T1000 (cell line): ENCODE results near the gene TOM1L2.
"Not testable (repeated sequence)": the region's sequence is repeated elsewhere in the genome, so short reads cannot be mapped to it uniquely, and the experiment has no call there.

ENCODE experiments used
- DNase-seq: peaks from one replicate; lab custom pipeline; 2025; ENCODE audit warnings: mixed read lengths; lab: John Stamatoyannopoulos, UW

The TOM1L2 gene

DNA sequence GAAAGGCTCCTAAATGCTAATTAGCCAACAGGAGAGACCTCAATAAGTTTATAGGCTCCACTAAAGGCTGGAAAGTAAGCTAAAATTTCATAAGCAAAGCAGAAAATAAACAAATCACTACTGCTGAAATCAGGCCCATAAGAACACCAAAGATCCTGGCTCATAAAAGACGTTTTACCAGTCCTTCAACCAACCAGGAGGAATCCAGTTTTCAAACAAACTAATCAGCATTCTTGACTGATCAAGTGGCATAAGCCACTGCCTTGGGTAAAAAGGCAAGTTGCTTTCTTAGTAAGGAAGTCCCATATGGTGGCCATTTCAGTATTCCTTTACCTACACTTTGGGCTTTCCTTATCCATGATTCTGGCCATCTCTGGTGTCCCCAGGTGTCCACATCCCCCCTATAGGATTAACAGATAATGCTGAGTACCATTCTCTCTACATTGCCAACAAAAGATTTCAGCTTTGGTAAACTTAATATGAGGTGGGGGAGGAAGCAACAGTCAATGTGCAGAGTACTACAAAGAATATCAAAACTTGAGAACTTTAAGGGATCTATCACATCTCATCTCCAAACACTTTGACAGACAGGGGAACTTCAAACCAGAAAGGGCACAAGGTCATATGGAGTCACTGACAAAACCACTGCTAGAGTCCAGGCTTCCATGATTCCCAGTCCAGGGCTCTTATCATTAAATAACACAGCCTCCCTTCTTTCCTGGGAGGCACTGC lies 1.3 kb downstream of the TOM1L2 start:
- no peak for DNase-seq

DNA sequence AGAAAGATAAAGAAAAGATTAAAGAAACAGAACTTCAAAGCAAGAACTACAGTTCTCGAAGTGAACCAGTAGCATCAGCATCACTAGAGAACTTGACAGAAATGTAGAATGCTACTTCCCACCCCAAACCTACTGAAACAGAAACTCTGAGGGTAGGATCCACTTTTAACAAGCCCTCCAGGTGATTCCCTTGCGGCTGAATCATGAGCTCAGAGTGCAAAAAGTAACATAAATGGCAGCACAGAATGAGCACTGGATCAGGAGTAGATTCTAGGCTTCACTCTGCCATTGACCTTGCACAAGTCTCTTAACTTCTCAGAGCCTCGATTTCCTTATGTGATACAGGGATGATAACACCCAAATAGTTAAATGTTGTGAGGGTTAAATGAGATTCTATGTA lies 5.8 kb downstream of the TOM1L2 start:
- no peak for DNase-seq

DNA sequence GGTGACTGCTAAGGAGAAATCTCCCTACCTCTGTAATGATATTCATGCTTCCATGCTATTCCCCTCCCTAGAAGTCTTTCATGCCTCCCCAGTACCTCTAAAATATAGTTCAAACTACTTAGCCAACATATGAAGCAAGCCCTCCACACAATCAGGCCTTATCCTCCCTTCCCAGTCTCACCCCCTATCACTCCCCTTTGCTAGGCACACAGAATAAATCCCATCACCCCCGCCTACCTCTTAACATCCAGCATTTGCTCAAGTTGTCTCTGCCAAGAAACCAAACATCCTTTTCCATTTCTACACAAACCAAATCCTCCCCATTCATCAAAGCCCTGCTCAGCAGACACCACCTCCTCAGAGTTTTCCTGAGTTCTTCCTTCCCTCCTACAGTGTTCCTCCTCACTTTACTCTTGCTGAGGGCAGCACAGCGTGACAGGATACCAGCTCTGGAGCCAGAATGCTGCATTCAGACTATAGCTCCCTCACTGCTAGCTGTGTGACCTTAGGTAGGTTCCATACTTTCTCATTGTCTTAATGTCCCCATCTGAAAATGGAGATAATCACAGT lies 7.0 kb downstream of the TOM1L2 start:
- DNase-seq = no peak

DNA sequence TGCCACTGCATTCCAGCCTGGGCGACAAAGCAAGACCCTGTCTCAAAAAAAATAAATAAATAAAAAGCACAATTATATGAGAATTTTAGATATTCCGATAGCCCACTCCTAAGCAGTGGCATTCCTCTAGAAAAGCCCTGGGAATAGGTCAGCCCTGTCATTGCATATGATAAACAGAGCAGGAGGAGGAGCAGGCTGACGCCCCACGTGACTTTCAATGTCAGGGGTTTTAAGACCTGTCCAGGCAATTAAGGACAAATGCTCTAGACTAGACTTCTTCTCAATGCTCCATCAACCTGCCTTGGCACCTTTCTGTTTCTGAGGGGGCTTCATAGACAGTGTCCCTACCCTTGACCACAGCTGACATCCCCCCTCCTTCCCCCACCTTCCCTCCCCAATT lies 7.5 kb downstream of the TOM1L2 start:
- DNase-seq = no peak

DNA sequence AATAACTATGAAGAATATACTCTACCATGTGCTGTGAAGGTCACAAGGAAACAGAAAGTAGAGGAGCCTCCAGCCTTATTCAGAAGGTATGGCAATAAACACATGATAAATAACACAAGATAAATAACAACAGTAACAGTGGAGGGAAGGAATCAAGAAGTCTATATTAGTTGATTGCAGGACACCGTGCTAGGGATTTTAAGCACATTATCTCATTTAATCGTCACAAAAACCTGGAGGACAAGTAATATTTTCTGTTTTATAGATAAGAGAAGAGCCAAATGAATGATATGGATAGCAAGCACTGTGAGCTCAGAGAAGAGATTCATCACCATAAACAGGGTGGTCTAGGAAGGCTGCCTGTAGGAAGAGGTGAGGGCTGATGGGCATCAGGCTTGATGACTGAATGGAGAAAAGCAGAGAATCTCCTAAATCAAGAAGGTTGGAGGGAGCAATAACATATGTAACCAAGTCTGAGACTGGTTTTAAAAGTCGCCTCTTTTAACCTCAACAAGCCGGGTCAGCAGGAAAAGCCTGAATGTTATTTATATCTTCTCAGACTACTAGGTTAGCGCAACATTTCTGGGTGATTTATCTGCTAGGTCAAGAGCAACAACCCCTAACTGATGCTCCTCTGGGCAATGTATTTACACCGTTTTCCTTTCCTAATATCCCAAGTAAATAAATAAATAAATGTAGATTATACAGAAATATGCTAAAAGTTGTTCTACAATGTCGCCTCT lies 8.3 kb downstream of the TOM1L2 start:
- no peak for DNase-seq

DNA sequence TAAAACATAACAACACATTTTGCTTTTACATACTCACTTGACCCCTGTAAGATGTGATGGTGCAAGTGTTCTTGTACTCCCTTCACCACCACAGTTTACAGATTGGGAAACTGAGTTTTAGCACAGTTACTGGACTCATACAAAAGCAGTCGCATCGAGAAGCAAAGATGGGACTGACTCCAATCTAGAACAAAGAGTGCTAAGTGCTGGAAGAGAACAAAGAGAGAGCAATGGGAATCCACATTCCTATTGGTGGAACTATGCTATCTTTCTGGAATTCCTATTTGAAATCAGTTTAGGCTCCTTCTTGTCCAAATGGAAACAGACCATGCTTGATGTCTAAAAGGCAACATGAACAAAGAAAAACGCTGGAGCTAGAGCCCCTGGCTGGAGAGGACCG lies 9.1 kb downstream of the TOM1L2 start:
- DNase-seq = no peak

DNA sequence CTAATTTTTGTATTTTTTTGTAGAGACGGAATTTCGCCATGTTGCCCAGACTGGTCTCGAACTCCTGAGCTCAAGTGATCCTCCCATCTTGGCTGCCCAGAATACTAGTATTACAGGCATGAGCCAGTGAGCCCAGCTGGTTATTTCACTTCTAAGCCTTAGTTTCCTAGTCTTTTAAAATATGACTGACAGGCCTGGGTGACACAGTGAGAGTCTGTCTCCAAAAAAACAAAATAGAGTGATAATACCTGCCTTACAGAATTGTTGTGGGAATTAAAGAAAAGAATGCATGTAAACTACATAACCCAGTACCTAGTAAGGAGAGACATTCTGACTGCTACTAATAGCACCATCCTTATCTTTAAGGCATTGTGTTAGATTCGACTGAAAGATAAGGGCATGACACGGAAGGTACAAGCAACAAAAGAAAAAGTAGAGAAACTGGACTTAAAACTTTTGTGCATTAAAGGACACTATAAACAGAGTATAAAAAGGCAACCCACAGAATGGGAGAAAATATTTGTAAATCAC lies 11.6 kb downstream of the TOM1L2 start:
- no peak for DNase-seq

DNA sequence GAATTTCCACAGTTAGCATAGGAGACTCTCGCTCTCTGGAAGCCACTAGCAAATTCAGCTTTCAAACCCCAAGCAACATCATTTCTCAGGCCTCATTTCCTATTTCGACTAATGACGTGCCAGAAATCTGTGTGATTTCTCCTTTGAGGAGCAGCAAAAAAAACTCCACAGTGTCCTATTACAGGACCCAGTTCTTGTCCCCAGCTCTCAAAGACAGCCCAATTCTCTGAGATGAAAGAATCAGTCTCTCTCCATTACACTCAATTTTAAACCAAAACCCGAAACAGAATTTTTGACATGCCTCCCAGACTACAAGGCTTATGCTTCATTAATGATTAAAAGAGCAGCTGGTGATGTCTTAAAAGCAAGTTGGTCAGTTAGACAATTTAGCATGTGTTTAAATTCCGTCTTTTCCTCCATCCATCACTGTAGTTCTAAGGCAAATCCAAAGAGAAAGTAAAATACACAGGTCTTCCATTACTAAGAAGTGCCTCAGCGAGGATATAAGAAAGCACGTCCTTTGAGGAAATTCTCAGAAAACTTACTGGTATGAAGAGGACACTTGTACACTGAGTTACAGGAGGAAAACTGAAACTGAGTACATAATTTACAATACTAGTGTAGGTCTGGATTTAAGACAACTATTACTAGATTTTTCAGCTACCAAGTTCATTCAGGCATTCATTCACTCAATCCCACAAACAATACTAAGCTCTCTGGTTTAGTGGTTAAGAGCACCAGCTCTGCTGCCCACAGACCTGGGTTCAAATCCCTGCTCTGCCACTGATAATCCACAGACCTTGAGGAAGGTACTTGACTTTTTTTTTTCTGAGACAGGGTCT lies 12.5 kb downstream of the TOM1L2 start:
- DNase-seq = no peak

DNA sequence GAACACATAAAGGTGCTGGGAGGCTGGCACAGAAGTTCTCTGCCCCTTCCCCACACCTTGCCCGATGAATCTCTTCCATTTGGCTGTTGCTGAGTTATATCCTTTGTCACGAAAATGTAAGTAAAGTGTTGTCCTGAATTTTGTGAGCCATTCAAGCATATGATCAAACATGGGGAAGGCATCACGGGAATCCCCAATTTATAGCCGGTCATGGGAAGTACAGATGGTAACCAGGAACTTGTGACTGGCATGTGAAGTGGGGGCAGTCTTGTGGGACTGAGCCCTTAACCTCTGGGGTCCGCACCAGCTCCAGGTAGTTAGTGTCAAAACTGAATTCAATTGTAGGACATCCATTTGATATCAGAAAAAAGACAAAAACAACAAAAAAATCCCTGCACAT lies 13.2 kb downstream of the TOM1L2 start:
- DNase-seq = no peak

DNA sequence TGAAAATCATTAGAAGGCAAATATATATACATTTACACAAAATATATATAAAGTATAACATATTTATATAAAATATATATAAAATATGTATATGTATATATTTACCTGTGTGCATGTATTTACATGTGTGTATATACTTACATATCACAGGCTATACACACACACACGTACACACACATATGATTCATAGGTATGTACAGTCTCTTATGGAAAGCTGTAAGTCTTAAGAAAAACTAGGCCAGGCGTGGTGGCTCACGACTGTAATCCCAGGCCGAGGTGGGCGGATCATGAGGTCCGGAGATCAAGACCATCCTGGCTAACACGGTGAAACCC lies 14.7 kb downstream of the TOM1L2 start:
- DNase-seq = no peak

DNA sequence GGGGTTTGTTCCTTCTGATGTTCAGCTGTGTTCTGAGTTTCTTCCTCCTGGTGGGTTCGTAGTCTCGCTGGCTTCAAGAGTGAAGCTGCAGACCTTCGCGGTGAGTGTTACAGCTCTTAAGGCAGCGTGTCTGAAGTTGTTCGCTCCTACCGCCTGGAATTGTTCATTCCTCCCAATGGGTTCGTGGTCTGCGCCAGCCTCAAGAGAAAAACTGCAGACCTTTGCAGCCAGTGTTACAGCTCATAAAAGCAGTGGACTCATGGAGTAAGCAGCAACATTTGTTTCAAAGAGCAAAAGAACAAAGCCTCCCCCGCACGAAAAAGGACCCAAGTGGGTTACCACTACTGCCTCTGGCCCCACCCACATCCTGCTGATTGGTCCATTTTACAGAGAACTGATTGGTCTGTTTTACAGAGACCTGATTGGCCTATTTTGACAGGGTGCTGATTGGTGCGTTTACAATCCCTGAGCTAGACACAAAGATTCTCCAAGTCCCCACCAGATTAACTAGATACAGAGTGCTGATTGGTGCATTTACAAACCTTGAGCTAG lies 16.3 kb downstream of the TOM1L2 start:
- not testable (repeated sequence) for DNase-seq

DNA sequence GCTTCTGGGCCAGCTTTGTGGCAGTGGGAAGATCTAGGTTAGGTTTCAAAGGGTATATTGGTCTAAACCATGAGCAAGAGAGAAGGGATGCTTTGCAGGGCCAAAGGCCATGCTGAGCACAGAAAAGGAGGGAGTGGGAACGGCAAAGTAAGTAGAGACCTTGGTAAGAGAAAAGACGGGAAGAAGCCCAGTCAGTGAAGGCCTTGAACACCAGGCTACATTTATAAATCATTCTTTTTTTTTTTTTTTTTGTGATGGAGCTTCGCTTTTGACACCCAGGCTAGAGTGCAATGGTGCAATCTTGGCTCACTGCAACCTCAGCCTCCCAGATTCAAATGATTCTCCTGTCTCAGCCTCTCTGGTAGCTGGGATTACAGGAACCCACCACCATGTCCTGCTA lies 18.1 kb downstream of the TOM1L2 start:
- DNase-seq = no peak

DNA sequence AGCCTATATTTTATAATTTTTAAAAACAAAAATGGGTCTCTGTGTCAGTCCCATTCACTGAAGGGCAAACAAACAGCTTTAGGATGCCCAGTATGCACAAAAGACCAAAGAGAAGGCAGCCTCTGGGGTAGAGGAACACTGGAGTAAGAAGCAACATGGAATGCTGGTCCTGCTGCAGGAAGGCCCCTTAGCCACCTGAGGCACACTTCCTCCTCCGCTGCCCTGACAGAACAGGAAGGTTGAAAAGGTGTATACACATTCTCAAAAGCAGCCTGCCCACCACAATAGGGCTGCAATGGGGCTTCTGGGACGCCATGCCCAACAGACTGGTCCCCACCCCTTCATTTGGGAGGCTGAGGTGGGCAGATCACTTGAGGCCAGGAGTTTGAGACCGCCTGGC lies 19.5 kb downstream of the TOM1L2 start:
- DNase-seq = no peak

DNA sequence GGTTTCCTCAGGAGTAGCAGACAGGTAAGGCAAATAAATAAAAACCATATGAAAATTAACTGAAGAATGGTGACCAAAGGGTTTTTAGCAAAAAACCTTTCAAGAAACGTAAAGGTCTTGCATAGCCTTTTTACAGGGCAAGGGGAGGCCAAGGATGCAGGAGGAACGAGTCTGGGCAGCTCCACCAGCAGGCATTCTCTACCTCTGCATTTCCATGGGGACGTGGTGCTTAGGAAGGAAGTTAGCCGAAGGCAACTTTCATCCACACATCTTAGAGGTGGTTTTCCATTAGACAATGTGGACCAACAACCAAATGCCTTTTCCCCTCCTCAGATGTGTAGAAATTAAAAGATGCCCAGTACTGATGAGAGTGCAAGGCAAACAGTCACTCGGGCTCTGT lies 20.7 kb downstream of the TOM1L2 start:
- DNase-seq = no peak

DNA sequence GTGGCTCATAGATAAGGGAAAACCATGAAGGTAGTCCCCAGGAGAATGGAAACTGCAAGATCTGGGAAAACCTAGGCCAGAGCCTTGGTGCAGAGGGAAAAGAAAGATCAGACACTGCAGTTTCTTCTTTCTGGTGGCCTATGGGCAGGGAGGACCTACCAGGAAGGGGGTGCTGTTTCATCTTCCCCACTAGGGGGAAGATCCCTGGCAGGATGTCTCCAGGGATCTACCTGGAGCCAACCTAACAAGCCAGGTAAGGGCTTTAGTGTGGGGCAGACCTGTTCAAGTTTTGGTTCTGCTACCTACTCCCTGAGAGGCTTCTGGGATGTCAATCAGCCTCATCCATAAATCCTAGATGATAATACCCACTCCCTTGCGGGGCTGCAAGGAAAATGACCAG lies 21.4 kb downstream of the TOM1L2 start:
- DNase-seq = no peak

DNA sequence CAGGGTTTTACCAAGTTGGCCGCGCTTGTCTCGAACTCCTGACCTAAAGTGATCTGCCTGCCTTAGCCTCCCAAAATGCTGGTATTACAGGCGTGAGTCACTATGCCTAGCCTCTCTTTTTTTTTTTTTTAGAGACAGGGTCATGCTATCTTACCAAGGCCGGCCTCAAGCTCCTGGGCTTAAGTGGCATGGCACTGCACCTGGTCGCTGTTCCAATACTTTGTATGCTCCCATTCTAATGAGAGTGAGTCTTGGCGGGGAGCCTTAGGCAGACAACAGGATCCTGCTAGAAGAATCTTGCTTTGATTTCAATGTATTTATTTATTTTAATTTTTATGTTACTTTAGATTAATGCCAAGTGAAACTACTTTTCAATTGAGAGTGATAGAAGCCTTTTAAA lies 21.9 kb downstream of the TOM1L2 start:
- no peak for DNase-seq

DNA sequence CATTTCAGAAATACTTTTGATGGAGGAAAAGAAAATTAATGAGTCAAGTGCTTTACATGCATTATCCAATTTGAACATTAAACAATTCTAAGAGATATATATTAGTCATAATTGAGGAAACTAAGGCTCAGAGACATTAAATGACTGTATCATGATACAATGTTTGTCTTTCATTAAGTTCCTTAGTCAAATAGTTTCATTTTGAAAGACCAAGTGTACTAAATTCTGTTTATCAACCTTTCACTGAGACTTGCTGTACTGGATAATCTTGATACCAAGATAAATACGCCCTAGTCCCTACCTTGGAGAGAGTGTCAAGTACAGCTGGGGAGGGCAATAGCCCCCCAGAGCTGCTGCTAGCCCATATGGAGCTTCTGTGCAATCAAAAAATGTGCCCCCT lies 24.2 kb downstream of the TOM1L2 start:
- DNase-seq = no peak

DNA sequence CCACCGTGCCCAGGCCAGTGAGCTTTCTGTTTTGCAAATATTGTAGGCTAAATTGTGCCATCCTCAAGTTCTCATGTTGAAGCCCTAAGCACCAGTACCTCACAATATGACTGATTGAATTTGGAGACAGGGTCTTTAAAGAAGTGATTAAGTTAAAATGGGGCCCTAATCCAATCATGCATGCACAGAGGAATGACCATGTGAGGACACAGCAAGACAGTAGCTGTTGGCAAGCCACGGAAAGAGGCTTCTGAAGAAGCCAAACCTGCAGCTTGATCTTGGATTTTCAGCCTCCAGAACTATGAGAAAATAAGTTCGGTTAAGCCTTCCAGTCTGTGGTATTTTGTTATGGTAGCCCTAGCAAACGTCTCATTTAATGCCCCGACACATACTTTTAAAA lies 24.9 kb downstream of the TOM1L2 start:
- no peak for DNase-seq

DNA sequence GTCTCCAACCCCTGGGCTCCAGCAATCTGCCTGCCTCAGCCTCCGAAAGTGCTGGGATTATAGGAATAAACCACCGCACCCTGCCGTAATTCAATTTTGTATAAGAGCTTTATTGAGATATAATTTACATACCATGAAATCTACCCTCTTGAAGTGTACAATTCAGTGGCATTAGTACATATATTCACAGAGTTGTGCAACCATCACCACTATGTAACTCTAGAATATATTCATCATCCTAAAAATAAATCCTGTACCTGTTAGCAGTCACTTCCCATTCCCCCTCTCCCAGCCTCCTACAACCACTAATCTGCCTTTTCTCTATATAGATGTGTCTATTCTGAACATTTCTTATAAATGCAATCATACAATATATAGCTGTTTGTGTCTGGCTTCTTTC lies 26.1 kb downstream of the TOM1L2 start:
- DNase-seq = no peak

DNA sequence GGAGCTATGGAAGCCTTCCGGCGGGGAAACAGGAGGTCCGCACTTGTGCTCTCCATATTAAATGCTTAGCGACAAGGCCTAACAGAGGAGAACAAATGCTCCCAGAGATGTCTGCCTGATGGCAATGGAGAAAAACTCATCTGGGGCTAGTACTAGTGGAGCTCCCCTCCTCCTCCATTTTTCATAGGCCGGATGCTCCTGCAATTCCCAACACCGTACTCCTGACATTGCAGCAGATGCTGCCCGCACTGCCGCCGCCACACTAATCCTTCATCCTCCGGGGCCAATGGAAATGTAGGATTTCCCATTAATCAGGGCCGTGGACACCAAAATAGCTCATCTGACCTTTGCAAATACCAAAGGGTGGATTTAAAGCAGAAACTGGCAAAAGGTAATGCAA lies 27.5 kb downstream of the TOM1L2 start:
- DNase-seq = no peak

DNA sequence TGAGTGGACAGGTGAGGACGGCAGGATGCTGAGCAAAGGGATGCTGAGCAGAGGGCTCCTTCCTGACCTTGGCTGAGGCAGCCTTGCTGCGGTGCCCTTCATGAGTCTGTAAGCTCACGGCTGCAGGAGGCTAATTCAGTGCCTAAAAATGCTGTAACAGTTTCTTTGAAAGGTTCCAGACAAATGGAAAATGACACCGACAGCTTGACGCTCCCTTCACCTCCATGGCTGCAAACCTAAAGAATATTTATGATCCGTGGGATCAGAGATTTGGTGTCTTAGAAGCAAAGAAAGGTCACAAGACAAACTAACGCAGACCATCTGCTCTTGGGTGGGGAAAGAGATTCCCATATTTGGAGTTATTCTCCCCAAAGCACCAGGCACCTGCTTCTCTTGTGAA lies 28.0 kb downstream of the TOM1L2 start:
- no peak for DNase-seq
